ENCODE measurements around the gene DNM3.

DNM3 gene

GRCh38 chr1:172292840-172293239 is 451.5 kb downstream of the DNM3 start:
- no peaks in the 10 kb centered on the region for H3K9me3 ChIP-seq (ENCODE audit: control insufficient read depth, insufficient read depth, low read depth, low read length)
- H3K36me3 ChIP-seq (ENCODE audit: control insufficient read depth in 2 of 2, insufficient read depth in 1 of 2, low read length in 2 of 2): no peaks in the 10 kb centered on the region
- H3K27ac ChIP-seq (ENCODE audit: extremely low read depth, low read depth, low read length): no peak overlapping the region
- no peaks in the 10 kb centered on the region for H3K4me1 ChIP-seq (ENCODE audit: control insufficient read depth, insufficient read depth, low read length)
- ChIA-PET POLR2A (no interaction called here), CTCF (no interaction called here)
- no peak overlapping the region for H3K4me3 ChIP-seq (ENCODE audit: low read depth, low read length)
- TF ChIP-seq ZFP69B (tag by site-specific recombination; IDR thresholded peaks at IDR 0.05): no peak
- TF ChIP-seq PRDM2 (tag by site-specific recombination; IDR thresholded peaks at IDR 0.05; ENCODE audit: borderline replicate concordance): no peak
- TF ChIP-seq ZNF146 (tag by site-specific recombination; IDR thresholded peaks at IDR 0.05): no peak
- no peak for TF ChIP-seq ZNF354C (tag by site-specific recombination; IDR thresholded peaks at IDR 0.05; ENCODE audit: borderline replicate concordance, low read depth)
- no peak for TF ChIP-seq ZNF747 (tag by site-specific recombination; IDR thresholded peaks at IDR 0.05)
- no peak for TF ChIP-seq ZSCAN18 (tag by site-specific recombination; IDR thresholded peaks at IDR 0.05)
- no peak for TF ChIP-seq ZNF544 (tag by site-specific recombination; IDR thresholded peaks at IDR 0.05)
- TF ChIP-seq ZNF629 (tag by site-specific recombination; IDR thresholded peaks at IDR 0.05): no peak
- no peak for TF ChIP-seq ZNF701 (tag by site-specific recombination; IDR thresholded peaks at IDR 0.05)
- TF ChIP-seq KLF16 (tag by site-specific recombination; IDR thresholded peaks at IDR 0.05): no peak
- TF ChIP-seq ZBTB20 (tag by site-specific recombination; IDR thresholded peaks at IDR 0.05): no peak
- no peak for TF ChIP-seq ZNF560 (tag by site-specific recombination; IDR thresholded peaks at IDR 0.05; ENCODE audit: borderline replicate concordance)
- no peak for TF ChIP-seq IKZF3 (tag by site-specific recombination; IDR thresholded peaks at IDR 0.05)
- TF ChIP-seq ZNF26 (tag by site-specific recombination; IDR thresholded peaks at IDR 0.05): no peak
- TF ChIP-seq ZNF24 (tag by site-specific recombination; IDR thresholded peaks at IDR 0.05): no peak
- TF ChIP-seq ZSCAN4 (tag by site-specific recombination; IDR thresholded peaks at IDR 0.05): no peak
- no peak for TF ChIP-seq SP2 (tag by site-specific recombination; IDR thresholded peaks at IDR 0.05)
- TF ChIP-seq ZNF121 (tag by site-specific recombination; IDR thresholded peaks at IDR 0.05): no peak
